ENCODE data around the gene MYO9A.
"Not testable (repeated sequence)": the region's sequence is repeated elsewhere in the genome, so short reads cannot be mapped to it uniquely, and the experiment has no call there.

Gene MYO9A

GRCh38 chr15:72034859-72035650 lies 82.9 kb downstream of the MYO9A start:
- DNase-seq = no peak

GRCh38 chr15:72034351-72034750 lies 83.6 kb downstream of the MYO9A start:
- DNase-seq = no peak

DNA sequence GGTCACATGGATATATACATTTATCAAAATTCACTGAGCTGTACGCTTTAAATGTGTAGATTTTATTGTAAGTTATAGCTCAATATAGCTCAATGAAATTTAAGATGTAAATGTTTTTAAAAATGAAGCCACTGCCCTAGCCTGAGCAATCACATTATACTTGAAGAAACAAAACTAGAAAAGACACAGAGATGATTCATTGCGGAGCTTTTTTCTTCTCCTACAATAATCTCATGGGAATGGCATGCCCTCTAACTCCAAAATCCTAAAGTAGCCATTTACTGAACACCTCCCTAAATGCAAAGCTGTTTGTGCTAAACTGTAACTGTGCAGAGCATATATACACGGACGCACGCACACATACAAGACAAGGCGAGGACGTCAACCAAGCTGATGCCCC lies 84.2 kb downstream of the MYO9A start:
- DNase-seq = no peak

DNA sequence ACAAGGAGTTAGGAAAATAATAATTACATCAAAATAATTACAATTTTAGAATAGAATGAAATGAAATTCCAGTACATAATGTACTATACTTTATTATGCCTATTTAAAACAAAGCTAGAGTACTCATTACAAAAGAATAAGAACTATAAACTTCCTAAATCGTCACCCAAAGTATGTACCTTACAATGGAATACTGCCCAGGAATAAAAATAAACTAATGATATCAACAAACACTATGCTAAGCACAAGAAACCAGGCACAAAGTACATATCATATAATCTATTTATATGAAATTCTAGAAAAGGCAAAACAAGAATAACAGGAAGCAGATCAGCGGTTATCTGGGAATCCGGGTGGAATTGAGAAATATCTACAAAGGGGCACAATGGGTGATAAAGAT lies 84.7 kb downstream of the MYO9A start:
- no peak for DNase-seq

- DNase-seq = no peak
Observed at GRCh38 chr15:72021604-72022003, 96.3 kb downstream of the MYO9A start.

GRCh38 chr15:72020799-72021198 lies 97.2 kb downstream of the MYO9A start:
- no peak for DNase-seq

DNA sequence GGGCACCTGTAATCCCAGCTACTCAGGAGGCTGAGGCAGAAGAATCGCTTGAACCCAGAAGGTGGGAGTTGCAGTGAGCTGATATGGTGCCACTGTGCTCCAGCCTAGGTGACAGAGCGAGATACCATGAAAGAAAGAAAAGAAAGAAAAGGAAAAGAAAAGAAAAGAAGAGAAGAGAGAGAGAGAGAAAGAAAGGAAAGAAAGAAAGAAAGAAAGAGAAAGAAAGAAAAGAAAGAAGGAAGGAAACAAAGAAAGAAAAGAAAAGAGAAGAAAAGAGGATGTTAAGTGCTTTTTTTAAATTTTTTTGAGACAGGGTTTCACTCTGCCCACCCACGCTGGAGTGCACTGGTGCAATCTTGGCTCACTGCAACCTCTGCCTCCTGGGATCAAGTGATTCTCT lies 103.4 kb downstream of the MYO9A start:
- not testable (repeated sequence) for DNase-seq

DNA sequence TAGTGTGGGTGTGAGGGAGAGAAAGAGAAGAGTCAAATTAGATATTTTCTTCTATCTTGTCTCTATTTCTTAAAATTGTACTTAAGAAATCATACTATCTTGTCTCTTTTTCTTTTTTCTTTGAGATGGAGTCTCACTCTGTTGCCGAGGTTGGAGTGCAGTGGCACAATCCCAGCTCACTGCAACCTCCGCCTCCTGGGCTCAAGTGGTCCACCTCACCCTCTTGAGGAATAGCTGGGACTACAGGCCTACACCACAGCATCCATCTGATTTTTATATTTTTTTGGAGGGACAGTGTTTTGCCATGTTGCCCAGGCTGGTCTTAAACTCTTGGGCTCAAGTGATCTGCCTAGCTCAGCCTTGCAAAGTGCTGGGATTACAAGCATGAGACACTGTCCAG lies 104.2 kb downstream of the MYO9A start:
- DNase-seq = no peak

DNA sequence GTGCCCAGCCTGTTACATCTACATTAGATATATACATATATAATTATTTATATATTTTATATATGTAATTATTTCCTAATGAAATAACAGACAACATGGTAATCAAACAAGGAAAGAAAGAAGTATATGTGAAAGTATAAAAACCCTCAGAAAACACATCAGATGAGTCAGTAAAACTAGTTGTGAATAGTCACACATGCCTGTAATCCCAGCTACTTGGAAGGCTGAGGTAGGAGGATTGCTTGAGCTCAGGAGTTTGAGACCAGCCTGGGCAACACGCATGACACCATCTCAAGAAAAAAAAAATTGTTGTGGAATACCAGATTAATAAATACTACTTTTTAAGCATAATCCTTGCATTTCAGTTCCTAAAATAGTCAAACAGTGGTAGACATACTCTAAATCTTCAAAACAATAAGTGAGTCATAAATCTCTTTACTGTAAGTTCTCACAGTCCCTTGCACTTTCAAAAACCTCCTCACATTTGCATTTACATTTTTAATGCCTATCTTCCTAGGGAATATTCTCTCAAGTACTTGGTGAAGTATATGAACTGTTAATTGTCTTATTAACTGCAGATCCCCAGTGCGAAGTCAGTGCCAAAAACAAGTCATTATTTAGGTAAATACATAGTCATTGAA lies 106.5 kb downstream of the MYO9A start:
- DNase-seq = no peak

GRCh38 chr15:72009222-72009621 lies 108.7 kb downstream of the MYO9A start:
- DNase-seq = no peak

DNA sequence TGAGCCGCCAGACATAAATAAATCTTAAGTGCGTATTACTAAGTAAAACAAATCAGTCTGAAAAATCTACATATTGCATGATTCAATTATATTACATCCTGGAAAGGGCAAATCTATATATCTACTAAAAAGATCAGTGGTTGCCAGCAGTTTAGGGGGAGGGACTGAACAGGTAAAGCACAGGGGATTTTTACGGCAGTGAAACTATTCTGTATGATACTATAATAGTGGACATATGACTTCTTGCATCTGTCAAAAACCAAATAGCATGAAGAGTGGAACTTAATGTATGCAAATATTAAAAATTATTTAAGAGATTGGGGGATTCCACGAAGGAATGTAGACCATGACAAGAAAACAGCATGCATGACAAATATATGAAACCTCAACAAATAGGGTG lies 111.6 kb downstream of the MYO9A start:
- DNase-seq = no peak

DNA sequence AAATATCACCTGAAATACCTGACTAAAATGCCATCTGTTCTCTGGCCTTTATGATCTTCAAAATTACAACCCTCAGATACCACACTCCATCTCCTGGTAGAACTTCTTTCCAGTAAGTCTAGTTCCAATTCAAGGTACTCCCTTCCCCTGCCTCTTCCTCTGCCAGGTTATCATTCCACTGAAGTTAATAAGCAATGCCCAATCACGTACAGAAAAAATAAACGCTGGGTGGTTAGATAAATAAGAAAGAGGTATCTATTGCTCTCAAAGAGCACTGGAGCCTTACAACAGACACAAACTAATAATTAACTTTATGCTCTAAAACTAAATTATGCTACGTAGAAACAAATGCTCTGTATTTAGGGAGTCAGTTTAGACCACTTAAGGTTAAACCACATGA lies 112.5 kb downstream of the MYO9A start:
- DNase-seq = no peak

DNA sequence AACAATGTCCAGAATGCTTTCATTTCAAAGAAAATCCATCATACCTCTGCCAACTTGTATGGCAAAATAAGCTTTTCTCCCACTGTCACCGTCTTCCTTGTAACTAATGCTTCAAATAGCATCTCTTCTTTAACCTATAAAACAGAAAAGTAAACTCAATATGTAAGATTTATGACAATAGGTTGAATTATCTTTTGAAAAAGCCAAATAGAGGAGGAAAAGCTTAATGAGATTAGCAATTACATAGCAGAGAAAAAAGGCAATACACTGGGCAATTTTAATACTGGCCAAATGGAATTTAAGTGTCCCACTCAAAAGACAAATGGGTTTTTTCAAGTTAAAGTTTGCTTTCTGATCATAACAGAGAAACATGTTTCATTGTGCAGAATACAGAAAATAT lies 118.1 kb downstream of the MYO9A start:
- no peak for DNase-seq

DNA sequence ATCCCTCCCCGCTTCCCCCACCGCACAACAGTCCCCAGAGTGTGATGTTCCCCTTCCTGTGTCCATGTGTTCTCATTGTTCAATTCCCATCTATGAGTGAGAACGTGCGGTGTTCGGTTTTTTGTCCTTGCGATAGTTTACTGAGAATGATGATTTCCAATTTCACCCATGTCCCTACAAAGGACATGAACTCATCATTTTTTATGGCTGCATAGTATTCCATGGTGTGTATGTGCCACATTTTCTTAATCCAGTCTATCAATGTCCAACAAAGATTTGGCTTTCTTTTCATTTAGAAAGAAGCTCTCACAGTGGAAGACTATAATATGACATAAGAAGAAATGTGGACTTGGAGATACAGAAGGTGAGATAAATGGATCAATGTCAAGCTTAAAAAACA lies 119.2 kb downstream of the MYO9A start:
- not testable (repeated sequence) for DNase-seq

DNA sequence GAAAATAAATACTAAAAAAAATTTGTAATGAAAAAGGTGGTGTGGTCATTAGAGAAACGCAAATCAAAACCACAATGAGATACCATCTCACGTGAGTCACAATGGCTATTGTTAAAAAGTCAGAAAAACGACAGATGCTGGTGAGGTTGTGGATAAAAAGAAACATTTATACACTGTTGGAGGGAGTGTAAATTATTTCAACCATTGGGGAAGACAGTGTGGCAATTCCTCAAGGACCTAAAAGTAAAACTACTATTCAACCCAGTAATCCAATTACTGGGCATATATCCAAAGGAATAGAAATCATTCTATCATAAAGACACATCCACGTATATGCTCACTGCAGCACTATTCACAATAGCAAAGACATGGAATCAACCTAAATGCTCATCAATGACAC lies 120.3 kb downstream of the MYO9A start:
- no peak for DNase-seq

- DNase-seq = no peak
Observed at GRCh38 chr15:71975816-71976150, 142.2 kb downstream of the MYO9A start.

DNA sequence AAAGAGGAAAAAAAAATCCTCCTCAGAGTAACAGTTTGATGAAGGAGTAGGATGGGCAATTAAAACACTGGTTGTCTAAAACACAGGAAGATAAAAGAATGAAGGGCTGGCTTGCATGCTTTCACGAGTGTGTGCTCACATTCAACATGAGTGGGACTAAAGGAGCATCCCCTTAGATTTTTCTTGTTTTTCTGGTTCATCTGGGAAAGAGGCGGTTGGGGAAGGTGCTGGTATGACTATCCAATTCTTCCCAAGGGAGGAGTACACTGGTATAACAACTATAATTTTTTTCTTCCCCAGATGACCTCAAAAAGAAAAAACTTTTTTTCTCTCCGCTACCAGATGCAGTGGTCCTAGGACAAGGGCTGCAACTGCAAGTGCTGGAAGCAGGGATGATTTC lies 143.7 kb downstream of the MYO9A start:
- no peak for DNase-seq

DNA sequence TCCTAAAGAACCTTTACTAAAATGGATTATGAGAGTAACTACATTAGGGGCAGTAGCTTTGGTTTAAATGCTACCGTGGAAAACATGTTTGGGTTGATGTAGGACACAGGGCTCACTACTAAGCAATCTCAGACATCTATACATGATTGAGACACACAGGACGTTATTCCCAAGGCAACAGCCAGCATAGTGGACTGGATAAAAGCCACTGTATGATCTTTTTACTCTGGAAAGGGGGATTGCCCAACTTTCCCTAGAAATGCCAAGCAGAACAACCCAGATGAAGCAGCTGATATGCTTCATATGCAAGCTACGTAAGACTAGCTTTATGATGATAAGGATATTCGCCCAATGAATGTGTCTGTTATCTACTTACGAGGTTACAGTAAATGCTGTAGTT lies 144.6 kb downstream of the MYO9A start:
- no peak for DNase-seq

- DNase-seq = no peak
Observed at GRCh38 chr15:71971905-71972304, 146.0 kb downstream of the MYO9A start.

DNA sequence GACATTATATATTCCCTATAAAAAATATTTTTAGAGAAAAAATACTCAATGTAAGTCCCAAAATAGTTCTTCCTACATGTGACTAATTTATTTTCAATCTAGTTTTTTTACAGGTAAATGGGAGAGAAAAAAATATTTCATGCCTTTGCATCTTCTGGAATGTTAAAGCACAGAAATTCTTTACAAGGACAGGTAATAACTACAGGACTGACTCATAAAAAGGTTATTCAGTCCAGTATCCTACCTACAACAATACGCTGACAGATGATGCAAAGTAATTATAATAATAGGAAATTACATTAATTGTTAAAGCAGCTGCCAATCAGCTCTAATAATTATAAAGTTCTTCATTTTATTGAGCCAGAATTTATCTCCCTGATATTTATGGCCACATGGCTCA lies 147.5 kb downstream of the MYO9A start:
- DNase-seq = no peak

DNA sequence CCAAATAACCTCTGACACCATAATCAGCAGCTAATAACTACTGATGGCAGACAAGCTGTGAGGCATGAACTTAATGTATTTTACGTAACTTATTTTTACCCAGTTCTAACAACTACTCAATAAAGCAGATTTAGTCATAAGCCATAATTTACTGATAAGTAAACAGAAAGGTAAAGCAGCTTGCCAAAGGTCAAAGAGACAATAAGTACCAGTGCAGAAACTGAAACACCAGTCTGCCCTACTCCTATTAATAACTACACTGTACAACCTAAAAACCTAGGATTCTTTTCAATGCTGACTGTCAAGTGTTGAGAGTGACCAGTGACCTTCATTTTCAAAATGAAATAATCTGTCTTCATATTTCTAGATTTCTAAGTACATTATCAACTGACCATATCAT lies 155.4 kb downstream of the MYO9A start:
- DNase-seq = no peak

DNA sequence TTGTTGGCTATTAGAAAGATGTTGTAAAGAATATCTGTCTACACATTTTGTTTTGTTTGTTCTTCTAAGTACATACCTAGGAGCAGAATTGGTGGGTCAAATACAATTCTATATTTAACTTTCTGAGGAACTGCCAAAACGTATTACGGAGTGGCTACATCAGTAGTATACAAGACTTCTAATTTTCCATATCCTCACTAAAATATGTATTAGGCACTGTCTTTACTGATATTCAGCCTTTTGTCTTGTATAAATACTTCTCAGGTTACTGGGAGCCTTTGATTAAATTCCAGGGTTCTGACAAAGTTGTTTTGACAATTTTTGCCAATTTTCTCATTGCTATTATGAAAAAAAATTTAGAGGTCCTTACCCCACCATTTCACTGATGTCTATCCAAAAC lies 160.9 kb downstream of the MYO9A start:
- DNase-seq = no peak

- DNase-seq = no peak
Observed at GRCh38 chr15:71951134-71951533, 166.8 kb downstream of the MYO9A start.

DNA sequence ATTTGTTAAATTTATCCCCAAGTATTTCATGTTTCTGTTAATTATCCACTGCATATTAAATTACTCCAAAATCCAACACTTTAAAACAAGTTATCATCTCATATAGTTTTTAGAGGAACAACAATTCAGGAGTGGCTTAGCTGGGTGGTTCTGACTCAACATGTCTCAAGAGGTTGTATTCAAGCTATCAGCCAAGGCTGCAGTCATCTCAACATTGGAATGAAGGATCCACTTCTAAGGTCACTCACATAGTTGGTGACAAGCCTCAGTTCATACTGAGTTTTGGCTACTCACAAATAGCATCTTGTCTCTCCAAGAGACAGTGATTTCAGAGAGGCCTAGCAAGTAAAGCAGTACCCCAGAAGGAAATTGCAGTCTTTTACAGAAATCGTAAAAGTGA lies 172.9 kb downstream of the MYO9A start:
- DNase-seq = no peak

GRCh38 chr15:71943806-71944205 lies 174.1 kb downstream of the MYO9A start:
- no peak for DNase-seq
